ENCODE measurements around the gene SLC26A1. TPM values are rescaled to one million over a fixed set of nuclear protein-coding genes. Genes with fewer than 3 reads are reported as not detected.

The SLC26A1 gene
- polyA plus RNA-seq, 1 donor (not counting 4 experiments of a cell fraction or from before 2014, with no cell fraction given), result not detected

DNA sequence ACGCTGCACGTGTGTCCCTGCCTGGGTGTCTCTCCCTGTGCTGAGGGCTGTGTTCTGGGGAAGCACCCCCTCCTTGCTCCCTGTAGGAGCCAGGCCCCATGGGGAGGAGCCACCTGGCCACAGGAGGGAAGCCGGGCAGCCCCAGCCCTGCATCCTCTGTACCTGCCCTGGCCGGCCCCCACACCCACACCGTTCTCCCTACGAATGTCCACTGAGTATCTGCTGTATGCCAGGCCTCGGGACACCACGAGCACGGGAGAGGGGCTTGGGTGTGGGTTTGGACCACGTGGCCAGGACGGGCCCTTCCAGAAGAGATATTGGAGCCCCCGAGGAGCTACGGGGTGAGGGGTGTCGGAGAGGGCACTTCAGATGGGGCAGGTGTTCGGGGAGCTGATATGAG is 24.5 kb upstream of the SLC26A1 start:
- Histone ChIP-seq H3K27me3 (ENCODE audit: control insufficient read depth, extremely low read depth, insufficient read depth, low read length) (no peaks in the 10 kb centered on the region), H3K36me3 (ENCODE audit: control insufficient read depth in 2 of 2, extremely low read depth in 1 of 2, insufficient read depth in 2 of 2, low read length in 2 of 2) (no peaks in the 10 kb centered on the region), H4K20me1 (ENCODE audit: control insufficient read depth, extremely low read depth, insufficient read depth, low read length) (peaks cover 2% of the 10 kb centered on the region), H3K27ac (ENCODE audit: control insufficient read depth, insufficient read depth, low read length) (no peak overlapping the region), H3K4me1 (ENCODE audit: control insufficient read depth, extremely low read depth, insufficient read depth, low read length) (no peaks in the 10 kb centered on the region), H3K79me2 (ENCODE audit: control insufficient read depth, insufficient read depth, low read length) (no peaks in the 10 kb centered on the region), H2AFZ (ENCODE audit: control insufficient read depth, low read length) (no peak overlapping the region), H3K4me2 (ENCODE audit: control insufficient read depth, extremely low read depth, insufficient read depth, low read depth, low read length) (no peak overlapping the region), H3K9me1 (ENCODE audit: control insufficient read depth, extremely low read depth, insufficient read depth, low read length) (no peaks in the 10 kb centered on the region), H3K4me3 (ENCODE audit: control insufficient read depth in 2 of 3, extremely low read depth in 1 of 3, insufficient read depth in 2 of 3, low read depth in 1 of 3, low read length in 3 of 3) (no peak overlapping the region), H3K9ac (ENCODE audit: control insufficient read depth, extremely low read depth, insufficient read depth, low read length) (no peak overlapping the region), H3K9me3 (ENCODE audit: control insufficient read depth, low read depth, low read length) (no peaks in the 10 kb centered on the region)
- no peak for TF ChIP-seq EZH2 (IDR thresholded peaks at IDR 0.05; ENCODE audit: low read length)
- TF ChIP-seq, protein P1, sequence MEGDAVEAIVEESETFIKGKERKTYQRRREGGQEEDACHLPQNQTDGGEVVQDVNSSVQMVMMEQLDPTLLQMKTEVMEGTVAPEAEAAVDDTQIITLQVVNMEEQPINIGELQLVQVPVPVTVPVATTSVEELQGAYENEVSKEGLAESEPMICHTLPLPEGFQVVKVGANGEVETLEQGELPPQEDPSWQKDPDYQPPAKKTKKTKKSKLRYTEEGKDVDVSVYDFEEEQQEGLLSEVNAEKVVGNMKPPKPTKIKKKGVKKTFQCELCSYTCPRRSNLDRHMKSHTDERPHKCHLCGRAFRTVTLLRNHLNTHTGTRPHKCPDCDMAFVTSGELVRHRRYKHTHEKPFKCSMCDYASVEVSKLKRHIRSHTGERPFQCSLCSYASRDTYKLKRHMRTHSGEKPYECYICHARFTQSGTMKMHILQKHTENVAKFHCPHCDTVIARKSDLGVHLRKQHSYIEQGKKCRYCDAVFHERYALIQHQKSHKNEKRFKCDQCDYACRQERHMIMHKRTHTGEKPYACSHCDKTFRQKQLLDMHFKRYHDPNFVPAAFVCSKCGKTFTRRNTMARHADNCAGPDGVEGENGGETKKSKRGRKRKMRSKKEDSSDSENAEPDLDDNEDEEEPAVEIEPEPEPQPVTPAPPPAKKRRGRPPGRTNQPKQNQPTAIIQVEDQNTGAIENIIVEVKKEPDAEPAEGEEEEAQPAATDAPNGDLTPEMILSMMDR (optimal IDR thresholded peaks at IDR 0.05 in 1 of 3, IDR thresholded peaks at IDR 0.05 in 1 of 3, conservative IDR thresholded peaks at IDR 0.05 in 1 of 3; ENCODE audit: extremely low read depth in 1 of 3, insufficient read depth in 2 of 3, low read length in 3 of 3), result no peak
- FAIRE-seq (no peak), DNase-seq (ENCODE audit: low read depth, low spot score) (no peak)
- dilution Hi-C loops (cut with MboI; ENCODE audit: extremely low pct_ligation_motif_present, low sequenced_read_pairs), result no loop called here

DNA sequence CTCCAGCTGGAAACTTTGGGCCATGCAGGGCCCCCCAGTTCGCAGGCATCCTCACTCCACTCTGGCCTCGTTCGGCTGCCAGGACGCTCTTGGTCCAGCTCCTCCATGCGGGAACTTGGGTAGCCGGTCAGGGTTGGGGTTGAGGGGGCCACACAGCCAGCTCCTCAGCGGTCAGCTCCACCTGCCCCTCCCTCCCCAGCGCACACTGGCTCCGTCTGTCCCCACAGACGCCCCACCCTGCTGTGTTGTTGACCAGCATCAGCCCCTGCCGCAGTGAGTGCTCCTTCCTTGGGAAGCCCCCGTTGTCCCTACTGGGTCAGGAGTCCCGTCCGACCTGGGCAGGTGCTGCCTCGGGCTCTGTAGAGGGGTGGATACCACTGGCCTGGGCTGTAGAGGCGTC is 24.0 kb upstream of the SLC26A1 start:
- no peak for FAIRE-seq
- H3K4me2 ChIP-seq (ENCODE audit: control insufficient read depth, extremely low read depth, insufficient read depth, low read depth, low read length), result no peak overlapping the region
- no peaks in the 10 kb centered on the region for H3K9me1 ChIP-seq (ENCODE audit: control insufficient read depth, extremely low read depth, insufficient read depth, low read length)
- no peaks in the 10 kb centered on the region for H3K9me3 ChIP-seq (ENCODE audit: control insufficient read depth, low read depth, low read length)
- H4K20me1 ChIP-seq (ENCODE audit: control insufficient read depth, extremely low read depth, insufficient read depth, low read length), result peaks cover 2% of the 10 kb centered on the region
- no peaks in the 10 kb centered on the region for H3K4me1 ChIP-seq (ENCODE audit: control insufficient read depth, extremely low read depth, insufficient read depth, low read length)
- no peak overlapping the region for H3K4me3 ChIP-seq (ENCODE audit: control insufficient read depth in 2 of 3, extremely low read depth in 1 of 3, insufficient read depth in 2 of 3, low read depth in 1 of 3, low read length in 3 of 3)
- TF ChIP-seq, protein P1 (optimal IDR thresholded peaks at IDR 0.05 in 1 of 3, IDR thresholded peaks at IDR 0.05 in 1 of 3, conservative IDR thresholded peaks at IDR 0.05 in 1 of 3; ENCODE audit: extremely low read depth in 1 of 3, insufficient read depth in 2 of 3, low read length in 3 of 3), result no peak
- no peak for TF ChIP-seq EZH2 (IDR thresholded peaks at IDR 0.05; ENCODE audit: low read length)
- no peak overlapping the region for H2AFZ ChIP-seq (ENCODE audit: control insufficient read depth, low read length)
- no peak overlapping the region for H3K9ac ChIP-seq (ENCODE audit: control insufficient read depth, extremely low read depth, insufficient read depth, low read length)
- no peak for DNase-seq (ENCODE audit: low read depth, low spot score)
- no peaks in the 10 kb centered on the region for H3K27me3 ChIP-seq (ENCODE audit: control insufficient read depth, extremely low read depth, insufficient read depth, low read length)
- H3K36me3 ChIP-seq (ENCODE audit: control insufficient read depth in 2 of 2, extremely low read depth in 1 of 2, insufficient read depth in 2 of 2, low read length in 2 of 2), result no peaks in the 10 kb centered on the region
- dilution Hi-C loops (cut with MboI; ENCODE audit: extremely low pct_ligation_motif_present, low sequenced_read_pairs), result no loop called here
- H3K79me2 ChIP-seq (ENCODE audit: control insufficient read depth, insufficient read depth, low read length), result no peaks in the 10 kb centered on the region
- no peak overlapping the region for H3K27ac ChIP-seq (ENCODE audit: control insufficient read depth, insufficient read depth, low read length)
